ENCODE results near the gene TPCN2.
"Not testable (repeated sequence)": the region's sequence is repeated elsewhere in the genome, so short reads cannot be mapped to it uniquely, and the experiment has no call there.

DNA sequence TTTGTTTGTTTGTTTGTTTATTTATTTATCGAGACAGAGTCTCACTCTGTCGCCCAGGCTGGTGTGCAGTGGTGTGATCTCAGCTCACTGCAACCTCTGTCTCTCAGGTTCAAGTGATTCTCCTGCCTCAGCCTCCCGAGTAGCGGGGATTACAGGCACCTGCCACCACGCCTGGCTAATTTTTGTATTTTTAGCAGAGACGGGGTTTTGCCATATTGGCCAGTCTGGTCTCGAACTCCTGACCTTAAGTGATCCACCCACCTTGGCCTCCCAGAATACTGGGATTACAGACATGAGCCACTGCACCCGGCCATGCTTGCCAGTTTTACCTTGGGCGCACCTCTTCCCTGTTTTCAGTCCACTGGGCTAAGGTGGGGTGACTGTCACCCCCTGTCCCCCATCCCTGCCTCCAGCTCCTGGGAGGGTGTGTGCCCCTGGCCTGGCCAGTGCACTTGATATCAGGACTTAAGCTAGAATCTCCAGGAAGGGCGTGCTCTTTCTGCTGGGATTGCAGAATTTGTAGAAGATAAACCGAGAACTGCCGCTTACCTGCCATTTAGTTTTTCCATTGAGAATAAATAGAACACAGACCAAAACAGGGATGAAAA lies 48.9 kb upstream of the TPCN2 start:
- TF ChIP-seq POLR2A (IDR thresholded peaks at IDR 0.05) = not testable (repeated sequence)
- TF ChIP-seq, protein P1, sequence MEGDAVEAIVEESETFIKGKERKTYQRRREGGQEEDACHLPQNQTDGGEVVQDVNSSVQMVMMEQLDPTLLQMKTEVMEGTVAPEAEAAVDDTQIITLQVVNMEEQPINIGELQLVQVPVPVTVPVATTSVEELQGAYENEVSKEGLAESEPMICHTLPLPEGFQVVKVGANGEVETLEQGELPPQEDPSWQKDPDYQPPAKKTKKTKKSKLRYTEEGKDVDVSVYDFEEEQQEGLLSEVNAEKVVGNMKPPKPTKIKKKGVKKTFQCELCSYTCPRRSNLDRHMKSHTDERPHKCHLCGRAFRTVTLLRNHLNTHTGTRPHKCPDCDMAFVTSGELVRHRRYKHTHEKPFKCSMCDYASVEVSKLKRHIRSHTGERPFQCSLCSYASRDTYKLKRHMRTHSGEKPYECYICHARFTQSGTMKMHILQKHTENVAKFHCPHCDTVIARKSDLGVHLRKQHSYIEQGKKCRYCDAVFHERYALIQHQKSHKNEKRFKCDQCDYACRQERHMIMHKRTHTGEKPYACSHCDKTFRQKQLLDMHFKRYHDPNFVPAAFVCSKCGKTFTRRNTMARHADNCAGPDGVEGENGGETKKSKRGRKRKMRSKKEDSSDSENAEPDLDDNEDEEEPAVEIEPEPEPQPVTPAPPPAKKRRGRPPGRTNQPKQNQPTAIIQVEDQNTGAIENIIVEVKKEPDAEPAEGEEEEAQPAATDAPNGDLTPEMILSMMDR (IDR thresholded peaks at IDR 0.05) = not testable (repeated sequence)
